Stomach (tissue), 9 donors: ENCODE data around the gene INAVA. TPM values are rescaled to one million over a fixed set of nuclear protein-coding genes. Genes with fewer than 3 reads are reported as not detected.

Experiments
- DNase-seq, 2 donors: peaks; one replicate each; pipeline versions ENCODE4 v3.0.0 to v3.0.0-alpha.2; 2013 to 2019
- H3K27ac ChIP-seq, 5 donors: fragments of 200-600 bp in 4 of 5; sonication (generic) in 4 of 5; one replicate each; pipeline ENCODE4 v1.5.1; 2013 to 2019; ENCODE audit warnings: mild to moderate bottlenecking in 1 of 5, moderate library complexity in 1 of 5
- H3K27me3 ChIP-seq, 3 donors: fragments of 200-600 bp; sonication (generic); one replicate each; pipeline ENCODE4 v1.5.1; 2017 to 2019; ENCODE audit warnings: mixed run types in 1 of 3
- H3K36me3 ChIP-seq, 4 donors: fragments of 200-600 bp; sonication (generic); 1 replicate in 3 of 4; 2 replicates in 1 of 4; pipeline ENCODE4 v1.5.1; 2016 to 2019
- H3K4me1 ChIP-seq, 4 donors: fragments of 200-600 bp; sonication (generic); one replicate each; pipeline ENCODE4 v1.5.1; 2016 to 2019
- H3K4me3 ChIP-seq, 4 donors: fragments of 200-600 bp; sonication (generic) in 3 of 4; one replicate each; pipeline ENCODE4 v1.5.1; 2016 to 2019; ENCODE audit warnings: mild to moderate bottlenecking in 1 of 4
- H3K9me3 ChIP-seq, 4 donors: fragments of 200-600 bp; sonication (generic); one replicate each; pipeline ENCODE4 v1.5.1; 2016 to 2019
- EP300 ChIP-seq: sonication (generic); formaldehyde crosslinking; IDR thresholded peaks from one replicate; pipeline ENCODE4 v1.6.1; 2017; ENCODE audit warnings: antibody characterized with exemption
- POLR2A ChIP-seq, 4 donors: fragments of 450-650 bp; IDR thresholded peaks; one replicate each; pipeline ENCODE4 v1.6.1; 2016; ENCODE audit warnings: antibody characterized with exemption in 4 of 4, control low read depth in 2 of 4, mild to moderate bottlenecking in 1 of 4, moderate library complexity in 1 of 4
- POLR2AphosphoS5 ChIP-seq, 3 donors: sonication (generic); formaldehyde crosslinking; IDR thresholded peaks; one replicate each; pipeline ENCODE4 v1.6.1; 2016; ENCODE audit warnings: antibody characterized with exemption in 3 of 3
- WGBS, 5 donors: extraction: QIAGEN DNeasy Blood & Tissue Kit in 3 of 5; methylation state at CpG; one replicate each; pipeline versions ENCODE4 v1.1.5 to v1.1.7; 2013 to 2018; 5-methylcytosine and 5-hydroxymethylcytosine counted together
- intact Hi-C: fragments of 100-400 bp; cut with DNase I; formaldehyde crosslinking; loops from one replicate; pipeline ENCODE4 v1.15.1; 2023; ENCODE audit warnings: low total_unique reads
- polyA plus RNA-seq, 3 donors: library from polyadenylated mRNA; stranded (reverse); fragments of 200-250 nt; gene quantifications; one replicate each; pipeline ENCODE4 v1.2.3, GENCODE V29; 2013
- total RNA-seq, 5 donors: library from RNA; depleted of rRNA; stranded (reverse); fragments of >200 nt; gene quantifications; one replicate each; pipeline versions ENCODE4 v1.1.0 to v1.2.3, GENCODE V29; 2014 to 2016
- TF ChIP-seq, protein P1 (sequence below), 7 experiments: fragments of 450-650 bp in 4 of 7; fragments of 200-600 bp in 3 of 7; sonication (generic) in 3 of 7; IDR thresholded peaks; one replicate each; pipeline ENCODE4 v1.5.1; 2016 to 2019; ENCODE audit warnings: antibody characterized with exemption in 7 of 7, control low read depth in 2 of 7, mild to moderate bottlenecking in 1 of 7
- donor health status: healthy with polysubstance abuse.
- donor health status: Bipolar disorder and iron deficiency.
- donor health status: healthy.

The INAVA gene
- total and polyA plus RNA-seq, 8 donors: 11.3 to 184 (median 71.4) TPM

- DNase-seq: no peak
- Histone ChIP-seq H3K4me3 (no peak overlapping the region), H3K27ac (no peak overlapping the region), H3K36me3 (peaks cover 22 to 93% (median 85%) of the 10 kb centered on the region in 4 donors), H3K27me3 (no peaks in the 10 kb centered on the region), H3K4me1 (no peaks in the 10 kb centered on the region), H3K9me3 (no peaks in the 10 kb centered on the region)
- intact Hi-C loops: no loop called here
- TF ChIP-seq POLR2AphosphoS5 (IDR thresholded peaks at IDR 0.05) (no peak), POLR2A (IDR thresholded peaks at IDR 0.05) (no peak), EP300 (no peak)
- TF ChIP-seq, protein P1, sequence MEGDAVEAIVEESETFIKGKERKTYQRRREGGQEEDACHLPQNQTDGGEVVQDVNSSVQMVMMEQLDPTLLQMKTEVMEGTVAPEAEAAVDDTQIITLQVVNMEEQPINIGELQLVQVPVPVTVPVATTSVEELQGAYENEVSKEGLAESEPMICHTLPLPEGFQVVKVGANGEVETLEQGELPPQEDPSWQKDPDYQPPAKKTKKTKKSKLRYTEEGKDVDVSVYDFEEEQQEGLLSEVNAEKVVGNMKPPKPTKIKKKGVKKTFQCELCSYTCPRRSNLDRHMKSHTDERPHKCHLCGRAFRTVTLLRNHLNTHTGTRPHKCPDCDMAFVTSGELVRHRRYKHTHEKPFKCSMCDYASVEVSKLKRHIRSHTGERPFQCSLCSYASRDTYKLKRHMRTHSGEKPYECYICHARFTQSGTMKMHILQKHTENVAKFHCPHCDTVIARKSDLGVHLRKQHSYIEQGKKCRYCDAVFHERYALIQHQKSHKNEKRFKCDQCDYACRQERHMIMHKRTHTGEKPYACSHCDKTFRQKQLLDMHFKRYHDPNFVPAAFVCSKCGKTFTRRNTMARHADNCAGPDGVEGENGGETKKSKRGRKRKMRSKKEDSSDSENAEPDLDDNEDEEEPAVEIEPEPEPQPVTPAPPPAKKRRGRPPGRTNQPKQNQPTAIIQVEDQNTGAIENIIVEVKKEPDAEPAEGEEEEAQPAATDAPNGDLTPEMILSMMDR (IDR thresholded peaks at IDR 0.05): no peak
Measured at GRCh38 chr1:200850554-200850953, 44.1 kb upstream of the INAVA start.

DNA sequence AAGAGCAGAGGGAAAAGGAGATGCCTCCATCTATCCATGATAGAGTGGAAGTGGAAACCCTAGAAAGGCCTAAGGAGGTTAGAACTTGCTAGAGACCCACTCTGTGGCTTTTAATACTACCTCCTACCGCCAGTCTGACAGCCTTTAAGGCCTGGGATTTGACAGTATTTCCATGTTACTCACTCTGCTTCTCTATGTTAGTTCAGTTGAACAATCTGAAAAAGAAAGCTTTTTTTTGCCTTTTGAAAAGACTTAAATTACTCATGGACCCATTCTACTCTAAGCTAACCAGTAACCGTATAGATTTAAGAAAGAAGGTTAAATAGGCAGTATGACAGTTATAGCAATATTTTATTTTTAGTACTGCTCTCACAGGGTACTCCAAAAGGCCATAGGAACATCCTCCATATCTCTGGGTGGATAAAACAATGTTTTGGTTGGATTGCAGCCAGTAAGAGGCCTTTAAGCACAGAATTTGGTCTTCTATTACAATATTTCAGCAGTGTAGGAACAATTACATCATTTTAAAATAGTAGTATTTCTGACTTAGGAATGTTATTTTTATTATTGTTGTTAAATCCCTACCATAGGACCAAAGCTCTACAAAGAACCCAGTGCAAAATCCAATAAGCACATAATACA is 37.9 kb upstream of the INAVA start:
- H3K4me3 ChIP-seq: no peak overlapping the region

GRCh38 chr1:200857804-200858203 is 36.9 kb upstream of the INAVA start:
- H3K9me3 ChIP-seq: no peaks in the 10 kb centered on the region
- no peak overlapping the region for H3K4me3 ChIP-seq
- no peak overlapping the region for H3K27ac ChIP-seq
- WGBS, 5 donors: 69 to 88% (median 83%) methylated on average over 1 of the region's 1 CpG
- no peaks in the 10 kb centered on the region for H3K4me1 ChIP-seq
- H3K36me3 ChIP-seq: peaks cover 28 to 64% (median 60%) of the 10 kb centered on the region in 4 donors
- TF ChIP-seq EP300: no peak
- intact Hi-C loops: no loop called here
- no peaks in the 10 kb centered on the region for H3K27me3 ChIP-seq
- DNase-seq: no peak

More for the DNA sequence above, 37.9 kb upstream of the INAVA start:
- Histone ChIP-seq H3K9me3 (no peaks in the 10 kb centered on the region), H3K36me3 (peaks cover 22 to 66% (median 63%) of the 10 kb centered on the region in 4 donors), H3K27ac (no peak overlapping the region), H3K4me1 (no peaks in the 10 kb centered on the region), H3K27me3 (no peaks in the 10 kb centered on the region)
- WGBS, 5 donors: 81 to 90% (median 84%) methylated on average over 2 of the region's 2 CpGs
- no peak for DNase-seq
- TF ChIP-seq POLR2A (IDR thresholded peaks at IDR 0.05): no peak
- TF ChIP-seq, protein P1 (IDR thresholded peaks at IDR 0.05): no peak
- TF ChIP-seq POLR2AphosphoS5 (IDR thresholded peaks at IDR 0.05): no peak
- TF ChIP-seq EP300: no peak
- intact Hi-C loops: no loop called here

DNA sequence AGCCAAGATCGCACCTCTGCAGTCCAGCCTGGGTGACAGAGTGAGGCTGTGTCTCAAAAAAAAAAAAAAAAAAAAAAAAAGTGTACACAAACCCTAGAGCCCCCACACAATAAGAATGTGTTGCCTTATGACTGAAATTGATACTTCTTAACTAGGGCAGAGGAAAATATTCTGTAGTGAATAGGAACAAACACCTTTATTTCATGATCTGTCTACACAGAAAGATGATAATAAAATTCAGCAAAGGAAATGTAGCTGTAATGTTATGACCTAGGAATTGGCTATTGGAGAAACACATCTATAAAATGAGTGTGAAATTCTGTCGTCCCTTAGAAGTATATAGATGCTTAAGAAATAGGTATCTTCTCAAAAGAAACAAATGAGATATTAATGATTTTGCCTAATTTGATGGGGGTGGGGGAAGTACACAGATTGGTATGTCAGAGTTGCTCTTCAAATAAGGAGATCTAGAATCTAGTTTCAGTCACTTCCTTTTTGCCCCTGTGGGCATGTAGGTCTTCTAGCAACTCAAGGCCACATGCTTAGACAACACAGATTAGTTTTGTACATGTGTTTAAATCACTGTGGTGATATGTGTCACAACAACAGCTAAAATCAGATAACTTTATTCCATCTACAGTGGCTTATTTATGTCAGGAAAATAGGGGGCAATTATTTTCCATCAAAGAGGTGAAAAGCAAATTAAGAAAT is 32.6 kb upstream of the INAVA start:
- H3K4me3 ChIP-seq: no peak overlapping the region
- no peaks in the 10 kb centered on the region for H3K27me3 ChIP-seq
- no peak for TF ChIP-seq POLR2AphosphoS5 (IDR thresholded peaks at IDR 0.05)
- TF ChIP-seq, protein P1 (IDR thresholded peaks at IDR 0.05): no peak
- TF ChIP-seq EP300: no peak
- no peak for TF ChIP-seq POLR2A (IDR thresholded peaks at IDR 0.05)
- H3K27ac ChIP-seq: peak overlapping the region in 1 of 5 donors; percentile 42
- no peaks in the 10 kb centered on the region for H3K9me3 ChIP-seq
- DNase-seq: no peak
- WGBS, 5 donors: 80 to 90% (median 85%) methylated on average over 2 of the region's 2 CpGs
- H3K36me3 ChIP-seq: peaks cover 7 to 29% (median 23%) of the 10 kb centered on the region in 4 donors
- intact Hi-C loops: no loop called here
- H3K4me1 ChIP-seq: peaks cover 0 to 12% (median 4%) of the 10 kb centered on the region in 4 donors
